ENCODE measurements around the gene TMEM267.
"Not testable (repeated sequence)": the region's sequence is repeated elsewhere in the genome, so short reads cannot be mapped to it uniquely, and the experiment has no call there.

The TMEM267 gene

DNA sequence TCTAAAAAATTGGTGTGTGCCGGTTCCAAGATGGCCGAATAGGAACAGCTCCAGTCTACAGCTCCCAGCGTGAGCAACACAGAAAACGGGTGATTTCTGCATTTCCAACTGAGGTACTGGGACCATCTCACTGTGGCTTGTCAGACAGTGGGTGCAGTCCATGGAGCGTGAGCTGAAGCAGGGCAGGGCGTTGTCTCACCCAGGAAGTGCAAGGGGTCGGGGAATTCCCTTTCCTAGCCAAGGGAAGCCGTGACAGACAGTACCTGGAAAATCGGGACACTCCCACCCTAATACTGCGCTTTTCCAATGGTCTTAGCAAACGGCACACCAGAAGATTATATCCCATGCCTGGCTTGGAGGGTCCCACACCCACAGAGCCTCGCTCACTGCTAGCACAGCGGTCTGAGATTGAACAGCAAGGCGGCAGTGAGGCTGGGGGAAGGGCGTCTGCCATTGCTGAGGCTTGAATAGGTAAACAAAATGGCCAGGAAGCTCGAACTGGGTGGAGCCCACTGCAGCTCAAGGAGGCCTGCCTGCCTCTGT is 81.1 kb downstream of the TMEM267 start:
- DNase-seq (ENCODE audit: low read depth): not testable (repeated sequence)

GRCh38 chr5:43401827-43402226 is 81.8 kb downstream of the TMEM267 start:
- no peak for DNase-seq (ENCODE audit: low read depth)

DNA sequence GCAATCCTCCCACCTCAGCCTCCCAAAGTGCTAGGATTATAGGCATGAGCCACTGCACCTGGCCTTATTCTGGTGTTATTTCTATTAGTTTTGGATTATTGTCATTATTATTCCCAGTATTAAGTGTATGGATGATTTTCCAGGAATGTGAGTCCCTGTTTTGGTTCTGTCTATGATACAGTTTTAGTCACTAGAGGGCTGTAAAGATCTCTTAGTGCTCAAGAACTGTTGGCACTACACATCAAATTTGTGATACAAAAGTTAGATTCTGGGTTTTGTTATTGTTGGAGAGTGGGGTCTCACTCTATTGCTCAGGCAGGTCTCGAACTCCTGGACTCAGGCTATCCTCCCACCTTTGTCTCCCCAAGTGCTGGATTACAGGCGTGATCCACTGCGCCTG is 83.6 kb downstream of the TMEM267 start:
- no peak for DNase-seq (ENCODE audit: low read depth)

GRCh38 chr5:43396762-43397304 is 86.8 kb downstream of the TMEM267 start:
- peak; percentile 36 for DNase-seq (ENCODE audit: low read depth)
